Sigmoid colon (tissue), 7 donors: ENCODE data around the gene GCFC2. TPM values are rescaled to one million over a fixed set of nuclear protein-coding genes. Genes with fewer than 3 reads are reported as not detected.
A peak's percentile ranks its signal among the peaks of the same experiment; 100 is the strongest.

Experiments used
- DNase-seq: peaks from one replicate; pipeline ENCODE4 v3.0.0-alpha.2; 2019
- H3K27ac ChIP-seq, 4 donors: fragments of 200-600 bp; sonication (generic); one replicate each; pipeline ENCODE4 v1.5.1; 2016 to 2019; ENCODE audit warnings: mild to moderate bottlenecking in 1 of 4
- H3K27me3 ChIP-seq, 3 donors: fragments of 200-600 bp; sonication (generic); one replicate each; pipeline ENCODE4 v1.5.1; 2019; ENCODE audit warnings: mild to moderate bottlenecking in 1 of 3
- H3K36me3 ChIP-seq, 4 donors: fragments of 200-600 bp; sonication (generic); one replicate each; pipeline ENCODE4 v1.5.1; 2016 to 2019
- H3K4me1 ChIP-seq, 4 donors: fragments of 200-600 bp; sonication (generic); one replicate each; pipeline ENCODE4 v1.5.1; 2017 to 2019
- H3K4me3 ChIP-seq, 4 donors: fragments of 200-600 bp; sonication (generic); one replicate each; pipeline ENCODE4 v1.5.1; 2017 to 2019; ENCODE audit warnings: mild to moderate bottlenecking in 2 of 4, moderate library complexity in 1 of 4
- H3K9me3 ChIP-seq, 4 donors: fragments of 200-600 bp in 3 of 4; sonication (generic) in 3 of 4; one replicate each; pipeline versions ENCODE4 v1.5.1 to v1.6.1; 2013 to 2019
- CTCF ChIP-seq, 4 experiments: fragments of 450-650 bp in 3 of 4; fragments of 200-600 bp in 1 of 4; IDR thresholded peaks; one replicate each; pipeline ENCODE4 v1.5.1; 2016 to 2019; ENCODE audit warnings: antibody characterized with exemption in 4 of 4, mild to moderate bottlenecking in 3 of 4, moderate library complexity in 2 of 4
- EP300 ChIP-seq, 4 donors: sonication (generic); formaldehyde crosslinking; IDR thresholded peaks; one replicate each; pipeline ENCODE4 v1.6.1; 2017; ENCODE audit warnings: antibody characterized with exemption in 4 of 4
- POLR2A ChIP-seq, 2 donors: fragments of 450-650 bp; IDR thresholded peaks; one replicate each; pipeline ENCODE4 v1.6.1; 2016; ENCODE audit warnings: antibody characterized with exemption in 2 of 2, mild to moderate bottlenecking in 2 of 2, moderate library complexity in 2 of 2
- POLR2AphosphoS5 ChIP-seq, 4 donors: sonication (generic); formaldehyde crosslinking; IDR thresholded peaks; one replicate each; pipeline ENCODE4 v1.6.1; 2017; ENCODE audit warnings: antibody characterized with exemption in 4 of 4
- WGBS, 2 donors: extraction: QIAGEN DNeasy Blood & Tissue Kit; methylation state at CpG; one replicate each; pipeline ENCODE4 v1.1.7; 2013; 5-methylcytosine and 5-hydroxymethylcytosine counted together
- intact Hi-C: fragments of 100-400 bp; cut with DNase I; formaldehyde crosslinking; loops from one replicate; pipeline ENCODE4 v1.15.1; 2023
- polyA plus RNA-seq, 3 donors: library from polyadenylated mRNA; stranded (reverse); fragments of 200-250 nt; gene quantifications; one replicate each; pipeline ENCODE4 v1.2.3, GENCODE V29; 2013
- total RNA-seq, 4 donors: library from RNA; depleted of rRNA; stranded (reverse); fragments of >200 nt; gene quantifications; one replicate each; pipeline ENCODE4 v1.1.0, GENCODE V29; 2016
- donor health status: healthy with polysubstance abuse.
- donor health status: Bipolar disorder and iron deficiency.
- donor health status: healthy.

Gene GCFC2
- total and polyA plus RNA-seq, 7 donors = 8.1 to 35.5 (median 22.2) TPM

DNA sequence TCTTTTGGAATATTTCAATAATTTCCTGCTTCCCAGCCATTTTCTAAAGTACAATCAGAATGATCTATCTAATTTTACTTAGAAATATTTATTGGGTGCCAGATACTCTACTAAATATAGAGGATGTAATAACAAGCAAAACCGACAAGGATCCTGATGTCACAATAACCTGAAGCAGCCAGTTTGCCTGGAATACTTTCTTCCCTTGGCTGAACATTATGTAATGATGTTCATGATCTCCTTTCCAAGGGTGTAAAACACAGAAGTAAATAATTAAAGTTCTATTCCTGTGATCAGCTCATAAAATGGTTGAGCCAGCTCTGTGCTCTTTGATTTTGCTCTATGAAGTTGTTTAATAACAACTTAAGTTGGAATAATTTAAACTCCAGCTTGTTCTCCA lies 66.7 kb downstream of the GCFC2 start:
- Histone ChIP-seq H3K9me3 (no peaks in the 10 kb centered on the region), H3K27ac (peak overlapping the region in 3 of 4 donors; percentile 24 to 83 (median 81)), H3K4me3 (no peak overlapping the region), H3K27me3 (no peaks in the 10 kb centered on the region), H3K36me3 (peaks cover 0 to 2% (median 0%) of the 10 kb centered on the region in 4 donors), H3K4me1 (peaks cover 0 to 32% (median 16%) of the 10 kb centered on the region in 4 donors)
- 84 to 89% methylated on average over 1 of the region's 1 CpG for WGBS, 2 donors
- no peak for DNase-seq
- intact Hi-C loops = no loop called here
- no peak for TF ChIP-seq CTCF (IDR thresholded peaks at IDR 0.05)
- TF ChIP-seq EP300 (IDR thresholded peaks at IDR 0.05) = peak in 1 of 4 donors; percentile 7

GRCh38 chr2:75641587-75641986 lies 69.1 kb downstream of the GCFC2 start:
- H3K27me3 ChIP-seq = no peaks in the 10 kb centered on the region
- H3K36me3 ChIP-seq = no peaks in the 10 kb centered on the region
- H3K4me3 ChIP-seq = no peak overlapping the region
- H3K27ac ChIP-seq = no peak overlapping the region
- intact Hi-C loops = no loop called here
- peaks cover 0 to 15% (median 10%) of the 10 kb centered on the region in 4 donors for H3K4me1 ChIP-seq
- WGBS, 2 donors = 88 to 89% methylated on average over 1 of the region's 1 CpG
- H3K9me3 ChIP-seq = no peaks in the 10 kb centered on the region
- no peak for DNase-seq
- TF ChIP-seq CTCF (IDR thresholded peaks at IDR 0.05) (no peak), EP300 (IDR thresholded peaks at IDR 0.05) (no peak), POLR2A (IDR thresholded peaks at IDR 0.05) (no peak), POLR2AphosphoS5 (IDR thresholded peaks at IDR 0.05) (no peak)

DNA sequence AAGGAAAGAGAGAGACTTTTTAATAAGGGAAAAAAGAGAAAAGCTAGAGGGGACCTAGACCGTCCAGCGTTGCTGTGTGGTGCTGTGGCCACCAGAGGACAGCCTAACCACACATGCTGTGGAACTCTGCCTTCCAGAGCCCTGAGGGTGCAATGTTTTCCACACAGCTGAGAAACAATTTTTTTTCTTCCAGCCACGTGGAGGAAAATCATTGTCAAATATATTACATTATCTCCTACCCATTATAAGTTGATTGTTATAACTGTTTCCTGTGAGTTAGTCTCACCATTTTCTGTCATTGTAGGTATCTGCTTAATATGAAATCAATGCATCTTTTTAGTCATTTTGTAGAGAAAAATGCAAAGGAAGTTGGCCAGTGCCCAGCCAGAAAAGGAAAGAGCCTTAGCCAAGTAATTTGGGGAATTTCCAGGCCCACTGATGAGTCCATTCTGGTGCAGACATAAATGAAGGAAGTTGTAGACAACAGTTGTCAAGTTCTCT lies 70.0 kb downstream of the GCFC2 start:
- Histone ChIP-seq H3K4me1 (peaks cover 0 to 7% (median 2%) of the 10 kb centered on the region in 4 donors), H3K9me3 (no peaks in the 10 kb centered on the region), H3K27me3 (no peaks in the 10 kb centered on the region), H3K4me3 (no peak overlapping the region), H3K27ac (peak overlapping the region in 2 of 4 donors; percentile 1 to 48), H3K36me3 (no peaks in the 10 kb centered on the region)
- WGBS, 2 donors = 0 to 1% methylated on average over 3 of the region's 3 CpGs
- TF ChIP-seq POLR2AphosphoS5 (IDR thresholded peaks at IDR 0.05) (no peak), CTCF (IDR thresholded peaks at IDR 0.05) (peak; percentile 84 to 97 (median 91))
- DNase-seq = peak; percentile 72
- intact Hi-C loops = no loop called here

GRCh38 chr2:75637568-75637967 lies 73.1 kb downstream of the GCFC2 start:
- H3K27me3 ChIP-seq = no peaks in the 10 kb centered on the region
- H3K27ac ChIP-seq = no peak overlapping the region
- no peak overlapping the region for H3K4me3 ChIP-seq
- peaks cover 0 to 7% (median 0%) of the 10 kb centered on the region in 4 donors for H3K4me1 ChIP-seq
- H3K36me3 ChIP-seq = no peaks in the 10 kb centered on the region
- no peak for DNase-seq
- TF ChIP-seq POLR2A (IDR thresholded peaks at IDR 0.05) (no peak), CTCF (IDR thresholded peaks at IDR 0.05) (no peak), EP300 (IDR thresholded peaks at IDR 0.05) (no peak), POLR2AphosphoS5 (IDR thresholded peaks at IDR 0.05) (no peak)
- intact Hi-C loops = no loop called here
- 47 to 53% methylated on average over 1 of the region's 1 CpG for WGBS, 2 donors
- H3K9me3 ChIP-seq = no peaks in the 10 kb centered on the region

- Histone ChIP-seq H3K4me3 (no peak overlapping the region), H3K27me3 (no peaks in the 10 kb centered on the region), H3K36me3 (no peaks in the 10 kb centered on the region), H3K9me3 (no peaks in the 10 kb centered on the region), H3K27ac (no peak overlapping the region), H3K4me1 (no peaks in the 10 kb centered on the region)
- no peak for TF ChIP-seq POLR2A (IDR thresholded peaks at IDR 0.05)
- no peak for TF ChIP-seq POLR2AphosphoS5 (IDR thresholded peaks at IDR 0.05)
- TF ChIP-seq EP300 (IDR thresholded peaks at IDR 0.05) = no peak
- WGBS, 2 donors = 0 to 96% methylated on average over 1 of the region's 1 CpG
- intact Hi-C loops = no loop called here
- DNase-seq = no peak
Observed at GRCh38 chr2:75634945-75635344, 75.8 kb downstream of the GCFC2 start.
